GM18951 (cell line): Measurements from ENCODE around the gene LCN6.
"Not testable (repeated sequence)": the region's sequence is repeated elsewhere in the genome, so short reads cannot be mapped to it uniquely, and the experiment has no call there.

Experiments
- POLR2A ChIP-seq: IDR thresholded peaks from 4 replicates; pipeline ENCODE4 v1.6.1; 2011; ENCODE audit warnings: mild to moderate bottlenecking; ENCODE audit not compliant: insufficient read length, insufficient read depth; ENCODE audit errors: extremely low read depth
- in situ Hi-C: fragments of 300-500 bp; cut with MboI; formaldehyde crosslinking; loops from one replicate; pipeline ENCODE4 v1.12.0; 2022; ENCODE audit warnings: low sequenced_read_pairs, mixed read lengths, inconsistent platforms; ENCODE audit not compliant: unreplicated experiment

The LCN6 gene

DNA sequence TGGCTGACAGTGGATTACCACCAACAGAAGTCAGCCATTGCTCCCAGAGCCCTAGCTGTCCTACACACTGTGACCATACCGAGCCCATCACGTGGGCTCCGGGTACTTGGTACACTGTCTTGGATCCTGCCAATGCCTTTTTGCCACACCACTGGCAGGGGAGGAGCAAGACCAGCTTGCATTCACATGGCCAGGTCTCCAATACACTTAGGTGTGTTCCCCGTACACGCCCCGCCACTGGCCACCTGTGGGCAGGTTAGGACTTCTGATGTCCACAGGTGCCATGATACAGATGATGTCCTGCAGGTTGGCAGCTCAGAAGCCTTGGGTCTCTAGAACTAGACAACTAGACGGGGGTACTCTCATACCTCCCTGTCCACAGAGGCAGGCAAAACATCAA, 41.3 kb downstream of the LCN6 start:
- no peak for TF ChIP-seq POLR2A
- in situ Hi-C loops, result no loop called here

DNA sequence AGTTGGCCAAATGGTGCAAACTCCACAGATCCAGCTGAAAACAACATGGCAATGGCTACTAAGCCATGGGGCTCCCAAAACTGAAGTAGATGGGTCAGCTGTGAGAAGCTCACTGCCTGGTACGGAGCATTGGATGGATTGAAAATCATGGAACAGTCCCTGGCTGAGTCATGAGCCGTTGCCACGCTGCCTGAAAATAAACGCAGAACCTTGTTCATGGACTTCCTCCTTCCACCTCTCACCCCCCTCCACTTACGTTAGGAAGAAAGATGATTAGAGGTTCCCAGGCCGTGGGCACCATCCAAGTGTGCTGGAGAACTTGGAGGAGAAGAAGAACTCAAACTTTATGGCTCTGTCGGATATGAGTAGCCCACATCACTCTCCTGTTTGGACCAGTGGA, 42.8 kb downstream of the LCN6 start:
- no peak for TF ChIP-seq POLR2A
- in situ Hi-C loops, result no loop called here

DNA sequence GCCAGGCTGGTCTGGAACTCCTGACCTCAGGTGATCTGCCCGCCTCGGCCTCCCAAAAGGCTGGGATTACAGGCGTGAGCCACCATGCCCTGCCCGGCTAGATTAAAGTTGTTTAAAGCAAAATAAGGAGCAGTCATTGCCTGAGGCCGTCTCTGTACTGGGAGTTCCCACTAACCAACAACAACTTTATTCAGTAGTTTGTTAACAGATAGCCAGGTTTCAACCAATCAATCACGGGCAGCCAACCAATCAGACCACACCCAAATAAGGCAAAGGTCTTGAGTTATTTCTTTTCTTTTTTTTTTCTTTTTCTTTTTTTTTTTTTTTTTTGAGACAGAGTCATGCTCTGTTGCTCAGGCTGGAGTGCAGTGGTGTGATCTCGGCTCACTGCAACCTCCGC, 43.6 kb downstream of the LCN6 start:
- in situ Hi-C loops, result not testable (repeated sequence)

DNA sequence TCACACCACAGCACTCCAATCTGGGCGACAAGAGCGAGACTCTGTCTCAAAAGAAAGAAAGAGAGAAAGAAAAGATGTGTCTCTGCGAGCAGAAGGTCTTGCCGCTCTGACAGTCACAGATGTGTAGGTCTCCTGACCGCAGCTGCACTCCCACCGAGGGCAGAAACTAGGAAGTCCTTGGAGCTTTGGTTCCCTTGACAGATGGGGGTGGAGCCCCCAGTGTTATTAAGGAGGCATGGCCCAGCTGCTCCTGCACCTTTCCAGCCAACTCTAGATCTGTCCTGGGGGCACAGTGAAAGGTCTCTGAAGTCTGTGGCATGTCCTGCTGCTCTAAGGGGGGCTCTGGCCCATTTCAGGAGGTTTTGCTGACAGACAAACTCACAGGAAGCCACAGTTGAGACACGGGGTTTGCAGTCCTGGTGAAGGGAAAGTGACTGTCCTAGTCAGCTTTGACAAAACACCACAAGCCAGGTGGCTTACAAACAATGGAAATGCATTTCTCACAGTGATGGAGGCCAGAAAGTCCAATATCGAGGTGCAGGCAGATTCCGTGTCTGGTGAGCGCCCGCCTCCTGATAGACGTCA, 45.0 kb downstream of the LCN6 start:
- in situ Hi-C loops, result no loop called here
- TF ChIP-seq POLR2A, result no peak

DNA sequence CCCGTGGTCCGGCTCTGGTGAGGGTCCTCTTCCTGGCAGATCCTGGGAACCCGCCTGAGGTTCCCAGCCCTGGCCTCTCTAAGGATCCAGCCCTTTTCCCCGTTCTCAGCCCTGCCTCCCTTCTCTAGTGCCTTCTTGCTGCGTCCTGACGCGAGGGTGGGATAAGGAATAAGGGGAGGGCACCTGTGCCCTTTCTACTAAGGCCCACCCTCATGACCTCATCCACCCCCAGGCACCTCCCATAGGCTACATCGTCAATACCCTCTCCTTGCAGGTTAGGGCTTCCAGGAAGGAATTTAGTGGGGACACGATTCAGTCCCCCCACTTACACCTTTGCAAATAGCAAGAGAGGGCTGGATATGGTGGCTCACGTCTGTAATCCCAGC, 46.7 kb downstream of the LCN6 start:
- TF ChIP-seq POLR2A, result no peak
- in situ Hi-C loops, result no loop called here

DNA sequence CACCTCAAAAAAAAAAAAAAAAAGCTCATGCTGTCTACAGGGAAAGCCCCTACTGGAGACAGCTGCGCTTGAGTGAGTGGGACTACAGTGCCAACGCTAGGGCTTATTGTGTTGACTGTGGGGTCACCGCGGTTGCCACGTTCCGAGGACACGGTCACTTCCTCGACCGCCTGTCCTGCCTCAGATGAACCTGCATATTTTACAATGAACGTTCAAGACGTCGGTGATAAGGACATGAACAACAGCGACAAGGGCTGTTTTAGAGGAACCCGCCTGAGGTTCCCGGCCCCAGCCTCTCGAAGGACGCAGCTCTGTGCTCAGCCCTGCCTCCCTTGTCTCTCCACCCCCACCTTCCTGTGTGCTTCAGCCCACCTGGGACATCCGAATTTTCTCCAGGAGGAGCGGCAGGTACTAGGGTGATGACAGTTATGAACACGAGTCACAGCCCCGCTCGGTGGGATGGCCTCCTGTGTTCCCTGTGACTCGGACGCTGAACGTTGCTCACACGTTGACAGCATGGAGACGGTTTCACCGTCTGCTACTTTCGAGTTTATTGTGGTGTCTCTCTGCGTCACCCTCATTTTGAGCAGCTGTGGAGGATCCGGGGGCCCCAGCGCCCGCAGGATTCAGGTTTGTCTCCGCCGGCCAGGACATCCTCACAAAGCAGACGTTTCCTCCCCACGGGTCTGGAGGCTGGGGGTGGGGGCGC, 47.2 kb downstream of the LCN6 start:
- in situ Hi-C loops, result no loop called here
- TF ChIP-seq POLR2A, result no peak

DNA sequence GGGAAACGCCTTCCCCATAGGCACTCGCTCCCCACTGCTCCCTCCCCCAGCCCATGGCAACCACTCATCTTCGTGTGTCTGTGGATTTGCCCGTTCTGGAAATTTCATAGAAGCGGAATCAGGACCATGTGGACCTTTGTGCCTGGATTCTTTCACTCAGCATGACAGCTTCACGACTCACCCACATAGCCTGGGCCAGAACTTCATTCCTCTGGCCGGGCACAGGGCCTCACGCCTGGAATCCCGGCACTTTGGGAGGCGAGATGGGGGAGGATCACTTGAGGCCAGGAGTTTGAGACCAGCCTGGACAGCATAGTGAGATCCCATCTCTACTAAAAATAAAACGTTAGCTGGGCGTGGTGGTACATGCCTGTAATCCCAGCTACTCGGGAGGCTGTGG, 48.0 kb downstream of the LCN6 start:
- no peak for TF ChIP-seq POLR2A
- in situ Hi-C loops, result no loop called here

DNA sequence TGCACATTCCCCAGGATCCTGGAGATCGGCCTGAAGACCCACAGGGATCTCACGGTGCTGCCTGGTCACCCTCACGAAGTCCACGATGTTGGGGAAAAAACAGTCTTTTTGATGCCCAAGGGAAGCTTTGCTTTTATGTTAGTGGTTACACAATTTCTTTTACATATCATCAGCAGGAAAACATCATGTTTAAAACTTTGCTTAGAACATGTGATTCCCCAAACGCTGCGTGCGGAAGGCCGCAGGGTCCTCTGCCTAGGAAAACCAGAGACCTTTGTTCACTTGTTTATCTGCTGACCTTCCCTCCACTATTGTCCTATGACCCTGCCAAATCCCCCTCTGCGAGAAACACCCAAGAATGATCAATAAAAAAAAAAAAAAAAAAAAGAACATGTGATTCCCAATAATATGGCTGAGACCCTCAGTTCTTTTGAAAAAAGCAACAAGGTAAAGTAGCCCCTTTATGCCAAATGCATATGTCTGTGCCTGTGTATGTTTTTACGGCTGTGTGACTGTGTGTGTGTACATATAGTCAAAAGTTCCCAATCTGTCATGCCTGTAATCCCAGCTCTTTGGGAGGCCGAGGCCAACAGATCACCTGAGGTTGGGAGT, 49.6 kb downstream of the LCN6 start:
- no peak for TF ChIP-seq POLR2A
- in situ Hi-C loops, result no loop called here

DNA sequence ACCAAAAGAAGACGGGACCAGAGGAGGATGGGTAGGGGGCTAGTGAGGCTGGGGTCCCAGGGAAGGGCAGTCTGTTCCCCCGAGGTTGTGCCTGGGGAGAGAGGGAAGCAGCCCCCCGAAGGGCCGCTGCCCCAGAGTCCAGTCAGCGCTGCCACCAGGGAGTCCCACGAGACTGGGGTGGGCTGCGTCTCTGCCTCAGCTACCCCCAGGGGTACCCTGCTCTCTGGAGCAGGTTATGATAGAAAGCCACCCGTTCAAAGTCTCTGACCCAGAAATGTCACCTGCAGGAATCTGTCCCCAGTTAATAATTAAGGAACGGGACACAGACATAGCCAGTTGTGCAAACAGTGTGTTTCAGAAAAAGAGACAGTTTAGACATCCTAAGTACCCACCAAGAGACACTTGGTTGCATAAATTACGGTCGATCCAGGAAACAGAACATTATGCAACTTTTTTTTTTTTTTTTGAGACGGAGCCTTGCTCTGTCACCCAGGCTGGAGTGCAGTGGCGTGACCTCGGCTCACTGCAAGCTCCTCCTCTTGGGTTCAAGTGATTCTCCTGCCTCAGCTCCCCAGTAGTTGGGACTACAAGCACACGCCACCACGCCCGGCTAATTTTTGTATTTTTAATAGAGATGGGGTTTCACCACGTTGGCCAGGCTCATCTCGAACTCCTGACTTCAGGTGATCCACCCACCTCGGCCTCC, 50.4 kb downstream of the LCN6 start:
- no peak for TF ChIP-seq POLR2A
- in situ Hi-C loops, result no loop called here

DNA sequence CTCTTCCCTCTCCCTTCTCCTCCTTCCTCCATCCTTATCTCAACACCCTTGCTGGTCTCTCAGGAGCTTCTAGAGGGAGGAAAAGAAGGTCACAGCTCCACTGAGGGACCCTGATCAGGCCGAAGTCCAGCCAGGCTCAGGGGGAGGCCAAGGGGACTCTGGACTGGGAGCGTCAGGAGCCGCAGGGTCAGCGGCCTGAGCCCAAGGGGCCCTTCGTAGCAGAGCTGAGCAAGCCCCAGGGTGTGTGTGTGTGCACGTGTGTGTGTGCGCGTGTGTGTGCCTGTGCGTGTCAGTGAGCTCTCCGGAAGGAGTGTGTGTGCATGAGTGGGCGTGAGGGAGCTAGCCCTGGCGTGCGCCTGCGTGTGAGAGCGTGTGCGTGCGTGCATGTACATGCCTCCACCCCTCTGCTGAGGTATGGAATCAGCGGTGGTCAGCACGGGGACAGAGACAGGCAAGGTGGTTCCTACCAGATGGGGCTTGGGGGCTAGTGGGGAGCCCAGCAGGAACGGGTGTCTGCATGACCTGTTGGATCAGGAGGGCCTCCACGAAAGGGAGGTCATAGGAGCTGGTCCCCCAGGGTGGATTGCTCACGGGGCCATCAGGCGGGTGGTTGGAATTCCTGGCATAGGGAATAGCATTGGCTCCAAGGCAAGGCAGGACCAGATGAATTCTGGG, 51.0 kb downstream of the LCN6 start:
- in situ Hi-C loops, result no loop called here
- no peak for TF ChIP-seq POLR2A

DNA sequence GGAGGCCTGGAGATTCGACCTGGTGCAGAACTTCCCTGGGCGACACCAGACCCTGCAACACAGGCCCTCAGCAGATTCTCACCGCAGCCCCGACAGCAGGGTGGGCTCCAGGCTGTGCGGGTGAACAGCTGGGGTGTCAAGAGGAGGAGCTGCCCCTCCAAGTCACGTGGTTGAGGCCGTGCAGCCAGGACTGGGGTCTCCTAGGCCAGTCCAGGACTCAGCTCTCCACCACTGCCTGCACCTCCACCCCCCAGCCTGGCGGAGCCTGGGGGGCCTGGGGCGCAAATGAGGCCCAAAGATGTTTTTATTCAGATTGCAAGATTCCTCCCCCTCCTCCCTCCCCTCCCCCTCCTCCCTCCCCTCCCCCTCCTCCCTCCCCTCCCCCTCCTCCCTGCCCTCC, 51.8 kb downstream of the LCN6 start:
- in situ Hi-C loops, result no loop called here
- TF ChIP-seq POLR2A, result no peak

DNA sequence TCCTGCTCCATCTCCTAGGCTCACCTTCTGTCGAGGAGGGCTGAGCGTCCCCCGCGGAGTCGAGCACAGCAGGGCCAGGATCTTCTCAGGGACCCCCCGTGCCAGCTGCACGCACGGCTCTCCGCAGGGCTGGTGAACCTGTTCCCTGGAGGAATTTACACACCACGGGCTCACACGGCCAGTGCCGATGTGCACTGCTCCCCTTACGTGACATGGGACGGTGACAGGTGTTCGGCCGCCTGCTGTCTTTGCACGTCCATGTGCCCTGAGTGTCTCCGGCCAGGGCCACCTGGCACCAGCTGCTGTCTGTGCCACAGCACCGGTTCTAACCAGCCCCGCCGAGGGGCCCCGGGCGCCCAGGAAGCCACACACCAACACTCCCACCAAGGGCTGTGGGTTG, 52.4 kb downstream of the LCN6 start:
- no peak for TF ChIP-seq POLR2A
- in situ Hi-C loops, result no loop called here

DNA sequence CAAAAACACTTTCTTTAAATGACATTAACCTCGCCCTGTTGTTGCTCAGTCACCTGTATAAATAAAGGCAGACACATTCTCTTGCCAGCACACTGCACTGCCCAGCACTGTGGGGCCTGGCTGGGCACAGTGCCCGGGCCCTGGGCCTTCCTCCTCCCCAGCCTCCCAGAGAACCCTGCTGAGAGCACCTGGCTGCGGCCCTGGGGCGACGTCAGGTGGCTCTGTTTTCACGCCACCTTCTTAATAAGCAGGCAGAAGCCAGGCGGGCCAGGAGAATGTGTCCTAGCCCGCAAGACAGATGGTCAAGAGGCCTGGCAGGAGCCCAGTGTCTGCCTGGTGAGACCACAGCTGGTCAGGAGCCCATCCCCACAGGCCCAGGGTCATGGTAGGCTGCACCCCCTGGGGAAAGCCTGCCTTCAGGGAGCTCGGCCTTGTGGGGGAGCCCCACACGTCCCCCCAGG, 52.9 kb downstream of the LCN6 start:
- in situ Hi-C loops, result no loop called here
- no peak for TF ChIP-seq POLR2A
